ENCODE data around the gene LEFTY2.
A peak's percentile ranks its signal among the peaks of the same experiment; 100 is the strongest.
"Not testable (repeated sequence)": the region's sequence is repeated elsewhere in the genome, so short reads cannot be mapped to it uniquely, and the experiment has no call there.

LEFTY2 gene

GRCh38 chr1:225936523-225936922 is 4.5 kb downstream of the LEFTY2 start:
- DNase-seq: no peak
- intact Hi-C loops (cut with DNase I): no loop called here

GRCh38 chr1:225936086-225936485 is 4.9 kb downstream of the LEFTY2 start:
- intact Hi-C loops (cut with DNase I); DNase-seq: not testable (repeated sequence)

DNA sequence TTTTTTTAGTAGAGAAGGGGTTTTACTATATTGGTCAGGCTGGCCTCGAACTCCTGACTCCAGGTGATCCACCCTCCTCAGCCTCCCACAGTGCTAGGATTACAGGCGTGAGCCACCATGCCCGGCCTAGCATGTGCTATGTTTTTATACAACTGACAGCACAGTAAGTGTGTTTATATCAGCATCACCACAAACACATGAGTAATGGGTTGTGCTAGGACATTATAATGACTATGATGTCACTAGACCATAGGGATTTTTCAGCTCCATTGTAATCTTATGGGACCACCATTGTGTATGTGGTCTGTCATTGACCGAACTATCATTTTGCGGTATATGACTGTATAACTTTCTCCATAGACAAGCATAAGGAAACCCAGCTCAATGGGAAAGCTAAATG is 6.3 kb downstream of the LEFTY2 start:
- intact Hi-C loops (cut with DNase I): no loop called here
- no peak for DNase-seq

- intact Hi-C loops (cut with DNase I): no loop called here
- DNase-seq: no peak
Measured at GRCh38 chr1:225933072-225933471, 7.9 kb downstream of the LEFTY2 start.

GRCh38 chr1:225931270-225932136 is 9.5 kb downstream of the LEFTY2 start:
- intact Hi-C loops (cut with DNase I): no loop called here
- no peak for DNase-seq

GRCh38 chr1:225930566-225930965 is 10.5 kb downstream of the LEFTY2 start:
- DNase-seq: no peak
- intact Hi-C loops (cut with DNase I): no loop called here

DNA sequence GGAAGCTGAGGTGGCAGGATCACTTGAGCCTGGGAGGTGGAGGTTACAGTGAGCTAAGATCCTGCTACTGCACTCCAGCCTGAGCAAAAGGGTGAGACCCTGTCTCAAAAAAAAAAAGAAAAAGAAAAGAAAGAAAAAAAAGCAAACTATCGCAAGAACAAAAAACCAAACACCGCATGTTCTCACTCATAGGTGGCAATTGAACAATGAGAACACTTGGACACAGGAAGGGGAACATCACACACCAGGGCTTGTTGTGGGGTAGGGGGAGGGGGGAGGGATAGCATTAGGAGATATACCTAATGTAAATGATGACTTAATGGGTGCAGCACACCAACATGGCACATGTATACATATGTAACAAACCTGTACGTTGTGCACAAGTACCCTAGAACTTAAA is 11.6 kb downstream of the LEFTY2 start:
- intact Hi-C loops (cut with DNase I); DNase-seq: not testable (repeated sequence)

- intact Hi-C loops (cut with DNase I): no loop called here
- DNase-seq: no peak
Measured at GRCh38 chr1:225928186-225929175, 12.5 kb downstream of the LEFTY2 start.

- intact Hi-C loops (cut with DNase I): no loop called here
- DNase-seq: no peak
Measured at GRCh38 chr1:225926551-225927113, 14.4 kb downstream of the LEFTY2 start.

DNA sequence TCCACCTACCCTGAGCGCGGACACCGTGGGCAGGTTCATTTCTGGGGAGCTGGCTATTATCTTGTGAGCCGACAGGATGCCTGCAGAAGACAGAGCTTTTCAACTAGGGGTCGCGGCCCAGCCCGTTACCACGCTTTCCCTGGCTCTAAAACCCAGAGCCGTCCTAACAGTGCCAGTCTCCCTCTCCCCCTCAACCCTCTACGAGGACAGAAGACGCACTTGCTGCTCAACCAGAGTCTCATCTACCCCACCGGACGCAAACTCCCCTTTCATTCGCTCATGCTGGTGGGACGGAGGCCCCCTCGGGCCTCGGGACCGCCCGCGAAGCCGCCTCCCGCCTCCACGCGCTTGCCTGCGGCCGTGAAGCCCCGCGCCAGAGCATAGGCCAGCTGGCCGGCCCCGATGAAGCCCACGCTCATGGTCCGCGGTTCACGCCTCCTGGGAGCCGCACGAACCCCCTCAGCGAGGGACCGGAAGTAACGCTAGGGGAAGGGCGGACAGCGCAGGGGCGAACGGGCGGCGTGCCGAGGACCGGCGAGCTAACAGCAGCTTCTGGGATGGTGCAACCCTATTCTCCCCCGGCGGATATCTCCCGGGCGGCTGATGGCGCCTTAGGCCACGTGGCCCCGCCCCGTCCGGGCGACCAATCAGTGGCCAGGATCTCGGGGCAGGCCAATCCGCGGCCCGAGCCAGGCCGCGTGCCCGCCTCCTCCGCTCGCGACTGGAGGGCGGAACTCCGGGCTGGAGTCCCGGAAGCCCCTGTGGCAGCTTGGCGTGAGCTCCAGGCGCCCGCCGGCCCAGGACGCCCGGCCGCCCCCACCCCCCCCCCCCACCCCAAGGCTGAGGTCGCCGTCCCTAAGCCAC is 17.1 kb downstream of the LEFTY2 start, which contains the start of gene PYCR2:
Gene PYCR2, minus strand, starts transcription at position 559 of the 864 bp plus-strand sequence. Its CDS starts 140 bp downstream, at position 419.
- peak; percentile 89 to 98 (median 95) for DNase-seq
- intact Hi-C loops (cut with DNase I): loop anchor here (5.0 kb wide), 1 partner anchor 47 kb away; no protein-coding TSS in a partner anchor

GRCh38 chr1:225923381-225923691 is 17.7 kb downstream of the LEFTY2 start:
- intact Hi-C loops (cut with DNase I): loop anchor here (5.0 kb wide), 1 partner anchor 46 kb away; no protein-coding TSS in a partner anchor
- no peak for DNase-seq

DNA sequence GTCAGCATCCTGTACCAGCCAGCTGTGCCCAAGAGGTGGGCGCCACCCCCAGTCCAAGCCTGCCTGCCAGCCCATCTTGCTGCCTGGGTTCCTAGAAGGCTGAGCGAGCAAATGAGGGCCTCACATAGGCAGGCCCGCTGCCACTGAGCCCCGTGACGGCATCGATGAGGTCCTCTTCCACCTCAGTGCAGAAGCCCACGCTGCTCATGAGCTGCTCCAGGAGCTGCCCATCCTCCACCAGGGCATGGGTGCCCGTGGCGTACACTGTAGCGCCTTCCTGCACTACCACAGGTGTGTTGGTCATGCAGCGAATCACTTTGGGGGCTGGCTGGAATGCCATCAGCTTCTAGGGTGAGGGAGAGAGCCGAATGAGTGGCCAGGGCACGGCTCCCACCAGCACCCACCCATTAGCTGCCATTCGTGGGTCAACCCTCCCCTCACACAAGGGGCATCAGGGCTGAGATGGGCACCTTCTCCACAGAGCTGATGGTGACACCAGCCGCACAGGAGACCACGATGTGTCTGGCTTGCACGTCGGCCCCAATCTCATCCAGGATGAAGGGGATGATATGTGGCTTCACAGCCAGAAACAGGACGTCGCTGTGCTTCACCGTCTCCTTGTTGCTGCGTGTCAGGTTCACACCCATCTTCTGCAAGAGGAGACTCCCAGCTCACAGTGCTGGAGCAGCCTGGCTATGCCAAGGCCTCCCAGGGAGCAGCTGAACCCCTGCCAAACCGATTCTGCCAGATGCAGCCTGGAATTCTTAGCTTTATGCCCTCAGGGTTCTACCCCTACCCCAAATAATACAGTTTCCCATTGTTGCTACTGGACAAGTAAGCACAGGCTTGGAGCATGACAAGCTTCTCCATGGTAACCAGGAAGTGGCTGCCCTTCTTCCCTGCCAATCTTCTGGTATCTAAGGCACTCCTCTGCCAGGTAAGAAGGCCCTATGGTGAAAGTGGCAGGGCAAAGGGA is 19.0 kb downstream of the LEFTY2 start:
- intact Hi-C loops (cut with DNase I): loop anchor here (5.0 kb wide), 1 partner anchor 45 kb away; no protein-coding TSS in a partner anchor
- DNase-seq: no peak

DNA sequence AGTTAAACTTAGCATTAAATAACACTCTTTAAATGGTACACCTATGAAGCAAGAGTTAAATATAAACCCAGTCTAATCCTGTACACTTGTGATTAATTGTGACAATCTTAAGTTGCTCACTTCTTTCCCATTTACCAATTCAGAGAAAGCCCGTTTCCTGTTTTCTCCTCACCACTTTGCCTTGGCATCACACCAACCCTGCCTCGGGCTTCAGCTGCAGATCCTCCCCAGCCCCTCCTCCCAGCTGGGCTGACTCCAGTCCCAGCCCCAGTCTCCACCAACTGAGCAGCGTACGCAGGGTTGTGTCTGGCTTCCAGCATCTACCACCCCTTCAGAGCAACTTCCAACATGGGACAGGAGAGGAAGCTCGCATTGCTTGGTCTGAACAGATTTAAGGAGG is 21.1 kb downstream of the LEFTY2 start:
- intact Hi-C loops (cut with DNase I): loop anchor here (5.0 kb wide), 1 partner anchor 43 kb away; no protein-coding TSS in a partner anchor
- DNase-seq: peak; percentile 80 to 98 (median 92)

DNA sequence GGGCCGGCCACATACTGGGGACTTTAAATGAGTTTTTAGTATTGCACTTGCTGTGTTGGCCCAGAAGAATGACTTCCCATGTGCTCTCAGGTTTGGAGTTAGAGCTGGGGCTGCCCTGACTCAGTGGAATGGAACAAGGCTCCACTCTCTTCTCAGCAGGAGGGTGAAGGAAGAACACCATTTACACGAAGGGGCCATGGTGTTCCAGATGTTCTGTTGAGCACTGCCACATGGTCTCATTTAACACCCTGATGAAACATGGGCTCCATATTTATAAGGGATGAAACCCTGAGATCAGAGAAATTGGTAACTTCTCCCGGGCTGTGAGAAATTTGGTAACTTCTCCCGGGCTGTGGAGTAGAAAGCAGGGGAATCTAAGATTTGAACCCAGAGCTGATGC is 22.7 kb downstream of the LEFTY2 start:
- intact Hi-C loops (cut with DNase I): no loop called here
- no peak for DNase-seq

GRCh38 chr1:225917536-225917935 is 23.5 kb downstream of the LEFTY2 start:
- intact Hi-C loops (cut with DNase I): no loop called here
- no peak for DNase-seq

- intact Hi-C loops (cut with DNase I): no loop called here
Measured at GRCh38 chr1:225917101-225917500, 23.9 kb downstream of the LEFTY2 start.

DNA sequence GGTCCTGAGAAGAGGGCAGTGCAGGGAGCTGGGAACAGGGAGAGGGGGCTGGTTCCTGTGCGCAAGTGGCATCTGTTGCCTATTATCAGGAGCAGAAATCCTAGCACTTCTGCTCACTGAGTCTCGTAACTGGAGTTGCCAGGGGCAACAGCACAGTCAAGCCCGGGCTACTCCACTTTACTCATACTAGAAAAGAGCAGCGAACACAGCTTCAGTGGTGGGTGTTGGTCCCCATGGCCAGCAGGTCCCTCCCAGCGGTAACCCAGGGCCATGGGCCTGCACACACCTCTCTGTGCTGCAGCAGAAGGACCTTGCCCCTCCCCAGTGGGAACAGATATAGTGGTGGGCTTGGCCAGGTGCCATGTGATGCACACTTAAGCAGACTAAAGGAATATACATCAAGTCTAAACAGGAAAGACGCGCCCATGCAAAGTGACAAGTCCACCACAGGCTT is 25.5 kb downstream of the LEFTY2 start:
- intact Hi-C loops (cut with DNase I): no loop called here
- DNase-seq: no peak

More at GRCh38 chr1:225917101-225917500, 23.9 kb downstream of the LEFTY2 start:
- no peak for DNase-seq
